Measurements from ENCODE around the gene MAFF. TPM values are rescaled to one million over a fixed set of nuclear protein-coding genes. Genes with fewer than 3 reads are reported as not detected.
A peak's percentile ranks its signal among the peaks of the same experiment; 100 is the strongest.

The MAFF gene
- total RNA-seq, 2 experiments from 2014 or later = 25.6 to 27.3 TPM

GRCh38 chr22:38212442-38212841 is 10.6 kb downstream of the MAFF start:
- no peak for TF ChIP-seq CTCF (IDR thresholded peaks at IDR 0.05)

GRCh38 chr22:38213319-38213989 is 11.7 kb downstream of the MAFF start:
- intact Hi-C loops (cut with DNase I, micrococcal nuclease) = loop anchor here in 1 of 2 experiments (10.0 kb wide), 1 partner anchor 99 kb away; the partner anchor contains the start of gene BAIAP2L2
- Histone ChIP-seq H3K36me3 (ENCODE audit: insufficient read depth, low read length) (no peaks in the 10 kb centered on the region), H3K9me3 (ENCODE audit: control insufficient read depth in 1 of 2, insufficient read depth in 1 of 2, low read length in 2 of 2) (no peaks in the 10 kb centered on the region), H3K4me1 (ENCODE audit: insufficient read depth, low read length) (peaks cover 25% of the 10 kb centered on the region), H3K27ac (ENCODE audit: low read depth in 1 of 2, low read length in 2 of 2) (no peak overlapping the region), H3K4me3 (ENCODE audit: low read length) (peak overlapping the region; percentile 51), H3K27me3 (ENCODE audit: control insufficient read depth in 1 of 2, insufficient read depth in 2 of 2, low read length in 2 of 2) (no peaks in the 10 kb centered on the region)
- no peaks in the 10 kb centered on the region for H3K27me3 Mint-ChIP-seq
- peaks cover 19% of the 10 kb centered on the region for H3K4me1 Mint-ChIP-seq (ENCODE audit: low read depth)
- H3K36me3 Mint-ChIP-seq (ENCODE audit: low read depth) = no peaks in the 10 kb centered on the region
- ChIA-PET CTCF (interaction anchor here (1.4 kb wide), 1 partner anchor 161 kb away, joined by 3 read pairs; no protein-coding TSS in a partner anchor), POLR2A (interaction anchor here (0.9 to 1.6 kb wide), 2 partner anchors 11 to 185 kb away, joined by 3 to 24 read pairs; partner anchors contain the start of gene MAFF)
- ATAC-seq (ENCODE audit: poor library complexity) (no peak), DNase-seq (peak in 2 of 14 experiments; percentile 45 to 59)
- no peaks in the 10 kb centered on the region for H3K9me3 Mint-ChIP-seq
- H3K4me3 Mint-ChIP-seq = peak overlapping the region; percentile 32
- H3K27ac Mint-ChIP-seq = peak overlapping the region; percentile 28
- TF ChIP-seq CTCF (IDR thresholded peaks at IDR 0.05) = no peak

More at GRCh38 chr22:38212442-38212841, 10.6 kb downstream of the MAFF start:
- Mint-ChIP-seq H3K9me3 (no peaks in the 10 kb centered on the region), H3K27me3 (no peaks in the 10 kb centered on the region), H3K27ac (no peak overlapping the region), H3K4me1 (ENCODE audit: low read depth) (peaks cover 12% of the 10 kb centered on the region), H3K36me3 (ENCODE audit: low read depth) (no peaks in the 10 kb centered on the region), H3K4me3 (peak overlapping the region; percentile 30)
- ATAC-seq (ENCODE audit: poor library complexity) = no peak
- no peaks in the 10 kb centered on the region for H3K9me3 ChIP-seq (ENCODE audit: control insufficient read depth in 1 of 2, insufficient read depth in 1 of 2, low read length in 2 of 2)
- H3K27me3 ChIP-seq (ENCODE audit: control insufficient read depth in 1 of 2, insufficient read depth in 2 of 2, low read length in 2 of 2) = no peaks in the 10 kb centered on the region
- no peak overlapping the region for H3K4me3 ChIP-seq (ENCODE audit: low read length)
- H3K4me1 ChIP-seq (ENCODE audit: insufficient read depth, low read length) = peaks cover 16% of the 10 kb centered on the region
- ChIA-PET CTCF (no interaction called here), POLR2A (interaction anchor here (1.1 kb wide), 1 partner anchor 11 kb away, joined by 3 read pairs; no protein-coding TSS in a partner anchor)
- intact Hi-C loops (cut with DNase I, micrococcal nuclease) = loop anchor here in 1 of 2 experiments (10.0 kb wide), 1 partner anchor 98 kb away; the partner anchor contains the start of gene BAIAP2L2
- DNase-seq = no peak
- no peak overlapping the region for H3K27ac ChIP-seq (ENCODE audit: low read depth in 1 of 2, low read length in 2 of 2)
- no peaks in the 10 kb centered on the region for H3K36me3 ChIP-seq (ENCODE audit: insufficient read depth, low read length)

- H3K36me3 ChIP-seq (ENCODE audit: insufficient read depth, low read length) = no peaks in the 10 kb centered on the region
- intact Hi-C loops (cut with DNase I, micrococcal nuclease) = loop anchor here in 1 of 2 experiments (10.0 kb wide), 1 partner anchor 99 kb away; the partner anchor contains the start of gene BAIAP2L2
- H3K4me1 ChIP-seq (ENCODE audit: insufficient read depth, low read length) = peaks cover 30% of the 10 kb centered on the region
- H3K27ac ChIP-seq (ENCODE audit: low read depth in 1 of 2, low read length in 2 of 2) = no peak overlapping the region
- H3K36me3 Mint-ChIP-seq (ENCODE audit: low read depth) = no peaks in the 10 kb centered on the region
- peaks cover 24% of the 10 kb centered on the region for H3K4me1 Mint-ChIP-seq (ENCODE audit: low read depth)
- H3K4me3 Mint-ChIP-seq = peak overlapping the region; percentile 45
- ChIA-PET CTCF (interaction anchor here (0.8 to 1.4 kb wide), 3 partner anchors 35 to 162 kb away, joined by 3 read pairs; no protein-coding TSS in a partner anchor), POLR2A (interaction anchor here (0.9 to 1.6 kb wide), 7 partner anchors 9 to 185 kb away, joined by 3 to 24 read pairs (median 6); partner anchors contain the start of genes MAFF and PLA2G6)
- no peak for ATAC-seq (ENCODE audit: poor library complexity)
- H3K9me3 Mint-ChIP-seq = no peaks in the 10 kb centered on the region
- no peak for TF ChIP-seq CTCF (IDR thresholded peaks at IDR 0.05)
- H3K27ac Mint-ChIP-seq = no peak overlapping the region
- peak overlapping the region; percentile 51 for H3K4me3 ChIP-seq (ENCODE audit: low read length)
- DNase-seq = peak in 2 of 14 experiments; percentile 47 to 55
- H3K9me3 ChIP-seq (ENCODE audit: control insufficient read depth in 1 of 2, insufficient read depth in 1 of 2, low read length in 2 of 2) = no peaks in the 10 kb centered on the region
- H3K27me3 ChIP-seq (ENCODE audit: control insufficient read depth in 1 of 2, insufficient read depth in 2 of 2, low read length in 2 of 2) = no peaks in the 10 kb centered on the region
- no peaks in the 10 kb centered on the region for H3K27me3 Mint-ChIP-seq
Measured at GRCh38 chr22:38213990-38214301, 12.2 kb downstream of the MAFF start.
